HUES64 (cell line): ENCODE measurements around the gene CDC5L. TPM values are rescaled to one million over a fixed set of nuclear protein-coding genes. Genes with fewer than 3 reads are reported as not detected.
"Not testable (repeated sequence)": the region's sequence is repeated elsewhere in the genome, so short reads cannot be mapped to it uniquely, and the experiment has no call there.

ENCODE experiments used
- H3K27ac ChIP-seq: 2 replicates; pipeline ENCODE4 v1.7.0; 2013; ENCODE audit warnings: low read depth, low read length, inconsistent platforms
- H3K27me3 ChIP-seq: 2 replicates; pipeline ENCODE4 v1.6.1; 2013; ENCODE audit warnings: mild to moderate bottlenecking, low read length; ENCODE audit not compliant: insufficient read depth
- H3K36me3 ChIP-seq: 2 replicates; pipeline ENCODE4 v1.6.1; 2013; ENCODE audit warnings: mild to moderate bottlenecking, low read length; ENCODE audit not compliant: insufficient read depth
- H3K4me1 ChIP-seq: 2 replicates; pipeline ENCODE4 v1.6.1; 2013; ENCODE audit warnings: mild to moderate bottlenecking, low read length, moderate library complexity; ENCODE audit not compliant: insufficient read depth
- H3K4me3 ChIP-seq: 2 replicates; pipeline ENCODE4 v1.5.1; 2013; ENCODE audit warnings: mild to moderate bottlenecking, low read length, moderate library complexity
- H3K9ac ChIP-seq: 2 replicates; pipeline ENCODE4 v1.6.1; 2013; ENCODE audit warnings: mild to moderate bottlenecking, low read depth, low read length
- H3K9me3 ChIP-seq: 2 replicates; pipeline ENCODE4 v1.6.1; 2013; ENCODE audit warnings: low read depth, low read length; ENCODE audit not compliant: insufficient read depth
- WGBS: fragments of 150-250, 120-280 bp; methylation state at CpG from one replicate; pipeline ENCODE4 v1.1.7; 2013; ENCODE audit warnings: missing lambda C conversion rate; 5-methylcytosine and 5-hydroxymethylcytosine counted together
- polyA plus RNA-seq, 2 experiments: library from polyadenylated mRNA; stranded (reverse); fragments of 50-300 nt; gene quantifications; one replicate each; pipeline ENCODE4 v1.2.3, GENCODE V29; 2013

CDC5L gene
- polyA plus RNA-seq (2013, experiment 1 of 2) = 24.3 TPM
- 27.6 TPM for polyA plus RNA-seq (2013, experiment 2 of 2)

GRCh38 chr6:44387346-44388134 lies at the start of gene CDC5L:
Gene CDC5L, plus strand, starts transcription at chr6:44387706. Its CDS starts 118 bp downstream, at chr6:44387824.
- peak within 1 kb of the TSS; percentile 98 for H3K27ac ChIP-seq
- H3K9ac ChIP-seq = peak within 1 kb of the TSS; percentile 97
- H3K4me3 ChIP-seq = peak within 1 kb of the TSS; percentile 80
- peaks cover 6% of the 10 kb centered on the region; the same call in 1 of the 2 replicates for H3K4me1 ChIP-seq
- peaks cover 19% of the 10 kb centered on the region for H3K36me3 ChIP-seq
- no peaks in the 10 kb centered on the region for H3K9me3 ChIP-seq
- H3K27me3 ChIP-seq = no peaks in the 10 kb centered on the region
- WGBS = under 1% methylated on average over 51 of the region's 56 CpGs

GRCh38 chr6:44338228-44339122 lies 49.0 kb upstream of the CDC5L start:
- no peaks in the 10 kb centered on the region for H3K27me3 ChIP-seq
- H3K4me1 ChIP-seq = peaks cover 6% of the 10 kb centered on the region; the same call in 1 of the 2 replicates
- no peaks in the 10 kb centered on the region for H3K9me3 ChIP-seq
- H3K9ac ChIP-seq = no peak overlapping the region
- H3K27ac ChIP-seq = no peak overlapping the region
- H3K36me3 ChIP-seq = no peaks in the 10 kb centered on the region
- no peak overlapping the region for H3K4me3 ChIP-seq
- 6% methylated on average over 11 of the region's 11 CpGs for WGBS

GRCh38 chr6:44339301-44339700 lies 48.2 kb upstream of the CDC5L start:
- no peak overlapping the region for H3K27ac ChIP-seq
- no peaks in the 10 kb centered on the region for H3K36me3 ChIP-seq
- WGBS = 90% methylated on average over 5 of the region's 5 CpGs
- peaks cover 6% of the 10 kb centered on the region; the same call in 1 of the 2 replicates for H3K4me1 ChIP-seq
- H3K9me3 ChIP-seq = no peaks in the 10 kb centered on the region
- no peak overlapping the region for H3K9ac ChIP-seq
- no peak overlapping the region for H3K4me3 ChIP-seq
- H3K27me3 ChIP-seq = no peaks in the 10 kb centered on the region

GRCh38 chr6:44339763-44340625 lies 47.5 kb upstream of the CDC5L start:
- peaks cover 2% of the 10 kb centered on the region; the same call in 1 of the 2 replicates for H3K27me3 ChIP-seq
- no peak overlapping the region for H3K27ac ChIP-seq
- no peaks in the 10 kb centered on the region for H3K36me3 ChIP-seq
- no peak overlapping the region for H3K9ac ChIP-seq
- H3K4me3 ChIP-seq = no peak overlapping the region
- WGBS = 78% methylated on average over 7 of the region's 7 CpGs
- H3K9me3 ChIP-seq = no peaks in the 10 kb centered on the region
- H3K4me1 ChIP-seq = peaks cover 6% of the 10 kb centered on the region; the same call in 1 of the 2 replicates

- WGBS = 79% methylated on average over 7 of the region's 8 CpGs
- Histone ChIP-seq H3K4me3 (no peak overlapping the region), H3K9ac (no peak overlapping the region)
Measured at GRCh38 chr6:44341095-44341890, 46.2 kb upstream of the CDC5L start.

GRCh38 chr6:44342052-44342451 lies 45.5 kb upstream of the CDC5L start:
- no peaks in the 10 kb centered on the region for H3K9me3 ChIP-seq
- WGBS = 97% methylated on average over 6 of the region's 6 CpGs

More at GRCh38 chr6:44341095-44341890, 46.2 kb upstream of the CDC5L start:
- Histone ChIP-seq H3K27ac (no peak overlapping the region), H3K9me3 (no peaks in the 10 kb centered on the region), H3K36me3 (no peaks in the 10 kb centered on the region), H3K27me3 (peaks cover 7% of the 10 kb centered on the region; the same call in 1 of the 2 replicates), H3K4me1 (no peaks in the 10 kb centered on the region)

GRCh38 chr6:44342489-44342888 lies 45.0 kb upstream of the CDC5L start, which contains the start of gene SPATS1:
Gene SPATS1, plus strand, starts transcription at chr6:44342650. Its CDS starts 446 bp downstream, at chr6:44343096.
- WGBS = 92% methylated on average over 31 of the region's 31 CpGs
- Histone ChIP-seq H3K4me3 (no peak within 1 kb of the TSS), H3K27me3 (peaks cover 7% of the 10 kb centered on the region; the same call in 1 of the 2 replicates), H3K9me3 (no peaks in the 10 kb centered on the region), H3K9ac (no peak within 1 kb of the TSS), H3K4me1 (no peaks in the 10 kb centered on the region), H3K27ac (no peak within 1 kb of the TSS), H3K36me3 (no peaks in the 10 kb centered on the region)

More at GRCh38 chr6:44342052-44342451, 45.5 kb upstream of the CDC5L start:
- no peak overlapping the region for H3K4me3 ChIP-seq
- H3K27me3 ChIP-seq = peaks cover 7% of the 10 kb centered on the region; the same call in 1 of the 2 replicates
- no peak overlapping the region for H3K27ac ChIP-seq
- H3K36me3 ChIP-seq = no peaks in the 10 kb centered on the region
- H3K9ac ChIP-seq = no peak overlapping the region
- no peaks in the 10 kb centered on the region for H3K4me1 ChIP-seq

- WGBS = 97% methylated on average over 3 of the region's 4 CpGs
- not testable (repeated sequence) for H3K4me3 ChIP-seq, H3K27me3 ChIP-seq, H3K27ac ChIP-seq, H3K9ac ChIP-seq, H3K9me3 ChIP-seq, H3K36me3 ChIP-seq, H3K4me1 ChIP-seq
Measured at GRCh38 chr6:44346818-44347217, 40.7 kb upstream of the CDC5L start.

GRCh38 chr6:44349904-44350649 lies 37.4 kb upstream of the CDC5L start:
- Histone ChIP-seq H3K4me3 (no peak overlapping the region), H3K27me3 (peaks cover 4% of the 10 kb centered on the region; the same call in 1 of the 2 replicates), H3K36me3 (no peaks in the 10 kb centered on the region), H3K9ac (no peak overlapping the region), H3K9me3 (no peaks in the 10 kb centered on the region), H3K4me1 (peaks cover 7% of the 10 kb centered on the region; the same call in 1 of the 2 replicates), H3K27ac (no peak overlapping the region)
- WGBS = 67% methylated on average over 6 of the region's 6 CpGs
